ENCODE data around the gene PHB1. TPM values are rescaled to one million over a fixed set of nuclear protein-coding genes. Genes with fewer than 3 reads are reported as not detected.

Gene PHB1
- total and polyA plus RNA-seq, 5 donors from 2014 or later: 47.8 to 160 (median 137) TPM

- no peak overlapping the region for H3K4me3 ChIP-seq (ENCODE audit: low read depth, low read length)
- DNase-seq (no peak), ATAC-seq (ENCODE audit: low read depth in 2 of 2) (no peak)
- no peaks in the 10 kb centered on the region for H3K27me3 ChIP-seq (ENCODE audit: control insufficient read depth, insufficient read depth, low read length)
- H3K36me3 Mint-ChIP-seq: peaks cover 4% of the 10 kb centered on the region
- peak overlapping the region in 3 of 4 donors; percentile 64 to 99 (median 91) for H3K4me3 Mint-ChIP-seq
- H3K36me3 ChIP-seq (ENCODE audit: control insufficient read depth, insufficient read depth, low read length): no peaks in the 10 kb centered on the region
- H3K4me1 Mint-ChIP-seq: peaks cover 31 to 59% (median 46%) of the 10 kb centered on the region in 4 donors
- H3K9me3 ChIP-seq (ENCODE audit: control insufficient read depth in 2 of 2, low read length in 2 of 2): no peaks in the 10 kb centered on the region
- H3K9me3 Mint-ChIP-seq: no peaks in the 10 kb centered on the region
- peak overlapping the region; percentile 57 for H3K27ac ChIP-seq (ENCODE audit: insufficient read depth, low read length, poor library complexity, severe bottlenecking)
- H3K4me1 ChIP-seq (ENCODE audit: control insufficient read depth, insufficient read depth, low read length, poor library complexity, severe bottlenecking): peaks cover 47% of the 10 kb centered on the region
- peak overlapping the region in 1 of 3 donors; percentile 97 for H3K27ac Mint-ChIP-seq
- H3K27me3 Mint-ChIP-seq: no peaks in the 10 kb centered on the region
Observed at GRCh38 chr17:49357516-49357915, 57.2 kb downstream of the PHB1 start.

DNA sequence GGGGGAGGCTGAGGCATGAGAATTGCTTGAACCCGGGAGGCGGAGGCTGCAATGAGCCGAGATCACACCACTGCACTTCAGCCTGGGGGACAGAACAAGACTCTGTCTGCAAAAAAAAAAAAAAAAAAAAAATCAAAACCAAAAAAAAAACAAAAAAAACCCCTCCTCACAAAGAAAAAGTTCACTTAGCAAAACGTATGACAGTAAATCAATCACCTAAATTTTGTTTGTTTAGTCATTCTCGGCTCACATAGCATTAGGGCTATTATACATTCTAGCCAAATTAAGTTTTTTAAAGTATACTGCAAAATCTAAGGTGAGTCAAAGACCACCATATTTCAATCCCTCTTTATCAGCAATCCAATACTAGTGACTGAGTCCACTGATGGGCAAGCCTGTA, 58.4 kb downstream of the PHB1 start:
- no peak for ATAC-seq (ENCODE audit: low read depth in 2 of 2)

More for the DNA sequence above, 58.4 kb downstream of the PHB1 start:
- H3K27me3 ChIP-seq (ENCODE audit: control insufficient read depth, insufficient read depth, low read length): no peaks in the 10 kb centered on the region
- Mint-ChIP-seq H3K27ac (peak overlapping the region in 2 of 3 donors; percentile 78 to 94), H3K4me1 (peaks cover 35 to 61% (median 44%) of the 10 kb centered on the region in 4 donors), H3K4me3 (no peak overlapping the region), H3K27me3 (no peaks in the 10 kb centered on the region), H3K36me3 (peaks cover 5% of the 10 kb centered on the region), H3K9me3 (no peaks in the 10 kb centered on the region)
- peaks cover 44% of the 10 kb centered on the region for H3K4me1 ChIP-seq (ENCODE audit: control insufficient read depth, insufficient read depth, low read length, poor library complexity, severe bottlenecking)
- H3K27ac ChIP-seq (ENCODE audit: insufficient read depth, low read length, poor library complexity, severe bottlenecking): no peak overlapping the region
- no peak overlapping the region for H3K4me3 ChIP-seq (ENCODE audit: low read depth, low read length)
- DNase-seq: no peak
- no peaks in the 10 kb centered on the region for H3K9me3 ChIP-seq (ENCODE audit: control insufficient read depth in 2 of 2, low read length in 2 of 2)
- H3K36me3 ChIP-seq (ENCODE audit: control insufficient read depth, insufficient read depth, low read length): no peaks in the 10 kb centered on the region

Other genes with a start within 250 kb of the PHB1 start
- 1.5 TPM for gene GNGT2, start 204.3 kb downstream of the PHB1 start, total RNA-seq
- 10 to 100 TPM in 1 of 4 donors, 1 to 10 TPM in 3; 4.1 to 11.4 (median 7.4) TPM for gene GNGT2, start 204.3 kb downstream of the PHB1 start, polyA plus RNA-seq
- gene ABI3, start 204.2 kb downstream of the PHB1 start, total RNA-seq: 6.5 TPM
- gene ABI3, start 204.2 kb downstream of the PHB1 start, polyA plus RNA-seq: 10 to 100 TPM; 12.1 to 27.6 (median 17.3) TPM
- not detected for gene PHOSPHO1, start 184.1 kb downstream of the PHB1 start, total RNA-seq
- under 1 TPM in 3 of 4 donors, not detected in 1; 0.11 to 0.24 (median 0.15) TPM for gene PHOSPHO1, start 184.1 kb downstream of the PHB1 start, polyA plus RNA-seq
- gene ZNF652, start 52.6 kb downstream of the PHB1 start, total RNA-seq: 34.4 TPM
- 10 to 100 TPM in 3 of 4 donors, 1 to 10 TPM in 1; 8.9 to 22.3 (median 14.9) TPM for gene ZNF652, start 52.6 kb downstream of the PHB1 start, polyA plus RNA-seq
- gene NGFR, start 80.4 kb upstream of the PHB1 start, total RNA-seq: 0.32 TPM
- gene NGFR, start 80.4 kb upstream of the PHB1 start, polyA plus RNA-seq: not detected
- not detected for gene NXPH3, start 161.0 kb upstream of the PHB1 start, total RNA-seq
- not detected for gene NXPH3, start 161.0 kb upstream of the PHB1 start, polyA plus RNA-seq